ENCODE results near the gene GRPEL2.

DNA sequence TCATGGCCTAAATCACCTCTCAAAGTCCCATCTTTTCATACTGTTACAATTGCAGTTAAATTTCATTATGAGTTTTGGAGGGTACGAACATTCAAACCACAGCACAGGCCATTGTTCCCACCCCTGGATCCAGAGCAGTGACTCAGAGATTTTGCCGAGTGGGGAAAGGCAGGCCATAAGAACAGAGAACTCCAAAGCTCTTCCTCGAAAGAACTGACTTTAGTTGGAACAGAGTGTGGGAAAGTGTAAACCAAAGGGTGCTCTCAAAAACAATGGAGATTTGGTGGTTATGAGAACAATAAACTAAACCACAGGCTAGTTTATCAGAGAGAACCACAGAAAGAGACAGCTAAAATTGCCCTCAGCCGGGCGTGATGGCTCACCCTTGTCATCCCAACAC lies 19.4 kb upstream of the GRPEL2 start:
- TF ChIP-seq POLR2A (IDR thresholded peaks at IDR 0.05) (no peak), POLR2AphosphoS5 (IDR thresholded peaks at IDR 0.05) (no peak), EP300 (IDR thresholded peaks at IDR 0.05) (no peak)
- TF ChIP-seq, protein P1, sequence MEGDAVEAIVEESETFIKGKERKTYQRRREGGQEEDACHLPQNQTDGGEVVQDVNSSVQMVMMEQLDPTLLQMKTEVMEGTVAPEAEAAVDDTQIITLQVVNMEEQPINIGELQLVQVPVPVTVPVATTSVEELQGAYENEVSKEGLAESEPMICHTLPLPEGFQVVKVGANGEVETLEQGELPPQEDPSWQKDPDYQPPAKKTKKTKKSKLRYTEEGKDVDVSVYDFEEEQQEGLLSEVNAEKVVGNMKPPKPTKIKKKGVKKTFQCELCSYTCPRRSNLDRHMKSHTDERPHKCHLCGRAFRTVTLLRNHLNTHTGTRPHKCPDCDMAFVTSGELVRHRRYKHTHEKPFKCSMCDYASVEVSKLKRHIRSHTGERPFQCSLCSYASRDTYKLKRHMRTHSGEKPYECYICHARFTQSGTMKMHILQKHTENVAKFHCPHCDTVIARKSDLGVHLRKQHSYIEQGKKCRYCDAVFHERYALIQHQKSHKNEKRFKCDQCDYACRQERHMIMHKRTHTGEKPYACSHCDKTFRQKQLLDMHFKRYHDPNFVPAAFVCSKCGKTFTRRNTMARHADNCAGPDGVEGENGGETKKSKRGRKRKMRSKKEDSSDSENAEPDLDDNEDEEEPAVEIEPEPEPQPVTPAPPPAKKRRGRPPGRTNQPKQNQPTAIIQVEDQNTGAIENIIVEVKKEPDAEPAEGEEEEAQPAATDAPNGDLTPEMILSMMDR (IDR thresholded peaks at IDR 0.05), result no peak

Measured in upper lobe of left lung (tissue), 4 donors.